Tibial nerve (tissue), 4 donors: ENCODE data around the gene PKP4.

ENCODE experiments used
- CTCF ChIP-seq, 5 experiments: fragments of 200-600 bp in 3 of 5; fragments of 450-650 bp in 2 of 5; sonication (generic) in 3 of 5; IDR thresholded peaks; one replicate each; pipeline ENCODE4 v1.5.1; 2016 to 2019; ENCODE audit warnings: antibody characterized with exemption in 5 of 5, mild to moderate bottlenecking in 3 of 5, moderate library complexity in 2 of 5
- EP300 ChIP-seq, 2 donors: sonication (generic); formaldehyde crosslinking; IDR thresholded peaks; one replicate each; pipeline ENCODE4 v1.6.1; 2017; ENCODE audit warnings: antibody characterized with exemption in 2 of 2, mild to moderate bottlenecking in 1 of 2
- POLR2A ChIP-seq, 2 donors: fragments of 450-650 bp; IDR thresholded peaks; one replicate each; pipeline ENCODE4 v1.6.1; 2017; ENCODE audit warnings: antibody characterized with exemption in 2 of 2, mild to moderate bottlenecking in 2 of 2, moderate library complexity in 2 of 2

- TF ChIP-seq POLR2A (IDR thresholded peaks at IDR 0.05) (no peak), CTCF (IDR thresholded peaks at IDR 0.05) (no peak), EP300 (IDR thresholded peaks at IDR 0.05) (no peak)
Measured at GRCh38 chr2:158478816-158479215, 22.1 kb downstream of the PKP4 start.
